Esophagus muscularis mucosa (tissue), 4 donors: ENCODE measurements around the gene TRPV6. TPM values are rescaled to one million over a fixed set of nuclear protein-coding genes. Genes with fewer than 3 reads are reported as not detected.

Experiments used
- DNase-seq: peaks from one replicate; pipeline ENCODE4 v3.0.0-alpha.2; 2017; ENCODE audit errors: extremely low spot score
- H3K27ac ChIP-seq, 4 donors: fragments of 200-600 bp; sonication (generic); replicated peaks in 1 of 4; 1 replicate in 3 of 4; 2 replicates in 1 of 4; pipeline ENCODE4 v1.5.1; 2016 to 2019; ENCODE audit warnings: mild to moderate bottlenecking in 1 of 4
- H3K27me3 ChIP-seq, 4 donors: fragments of 200-600 bp; sonication (generic); one replicate each; pipeline versions ENCODE4 v1.5.1 to v1.6.0; 2016 to 2019
- H3K36me3 ChIP-seq, 4 donors: fragments of 200-600 bp; sonication (generic); one replicate each; pipeline ENCODE4 v1.5.1; 2016 to 2019
- H3K4me1 ChIP-seq, 4 donors: fragments of 200-600 bp; sonication (generic); one replicate each; pipeline ENCODE4 v1.5.1; 2016 to 2019
- H3K4me3 ChIP-seq, 4 donors: fragments of 200-600 bp; sonication (generic); 1 replicate in 2 of 4; 2 replicates in 2 of 4; pipeline ENCODE4 v1.5.1; 2016 to 2019; ENCODE audit warnings: mild to moderate bottlenecking in 4 of 4, moderate library complexity in 1 of 4
- H3K9me3 ChIP-seq, 4 donors: fragments of 200-600 bp; sonication (generic); 1 replicate in 3 of 4; 2 replicates in 1 of 4; pipeline ENCODE4 v1.5.1; 2016 to 2019
- CTCF ChIP-seq, 3 experiments: fragments of 200-600 bp in 2 of 3; fragments of 450-650 bp in 1 of 3; sonication (generic) in 2 of 3; IDR thresholded peaks; one replicate each; pipeline ENCODE4 v1.5.1; 2017 to 2019; ENCODE audit warnings: antibody characterized with exemption in 3 of 3, mild to moderate bottlenecking in 2 of 3, moderate library complexity in 1 of 3
- EP300 ChIP-seq: sonication (generic); formaldehyde crosslinking; IDR thresholded peaks from one replicate; pipeline ENCODE4 v1.6.1; 2017; ENCODE audit warnings: antibody characterized with exemption
- POLR2A ChIP-seq: fragments of 450-650 bp; IDR thresholded peaks from one replicate; pipeline ENCODE4 v1.6.1; 2017; ENCODE audit warnings: antibody characterized with exemption, moderate library complexity, mild to moderate bottlenecking, low read depth
- POLR2AphosphoS5 ChIP-seq, 2 donors: sonication (generic); formaldehyde crosslinking; IDR thresholded peaks; one replicate each; pipeline ENCODE4 v1.6.1; 2017; ENCODE audit warnings: antibody characterized with exemption in 2 of 2
- WGBS: methylation state at CpG from one replicate; pipeline ENCODE4 v1.1.5; 2018; 5-methylcytosine and 5-hydroxymethylcytosine counted together
- intact Hi-C: fragments of 100-400 bp; cut with DNase I; formaldehyde crosslinking; loops from one replicate; pipeline ENCODE4 v1.15.1; 2023
- total RNA-seq, 4 donors: library from RNA; depleted of rRNA; stranded (reverse); fragments of >200 nt; gene quantifications; one replicate each; pipeline versions ENCODE4 v1.1.0 to v1.2.1, GENCODE V29; 2016

TRPV6 gene
- total RNA-seq, 4 donors from 2014 or later, result not detected

- intact Hi-C loops, result no loop called here
- 81% methylated on average over 11 of the region's 14 CpGs for WGBS
- TF ChIP-seq POLR2AphosphoS5 (IDR thresholded peaks at IDR 0.05), result no peak
- Histone ChIP-seq H3K4me3 (no peak overlapping the region), H3K4me1 (peaks cover 0 to 4% (median 0%) of the 10 kb centered on the region in 4 donors), H3K27me3 (peaks cover 0 to 10% (median 0%) of the 10 kb centered on the region in 4 donors), H3K36me3 (peaks cover 0 to 25% (median 5%) of the 10 kb centered on the region in 4 donors), H3K27ac (no peak overlapping the region), H3K9me3 (no peaks in the 10 kb centered on the region)
- peak; percentile 82 for DNase-seq
Measured at GRCh38 chr7:142864980-142865747, 20.4 kb downstream of the TRPV6 start.

- Histone ChIP-seq H3K36me3 (peaks cover 0 to 25% (median 5%) of the 10 kb centered on the region in 4 donors), H3K27ac (no peak overlapping the region), H3K4me1 (peaks cover 0 to 10% (median 0%) of the 10 kb centered on the region in 4 donors), H3K27me3 (peaks cover 0 to 10% (median 0%) of the 10 kb centered on the region in 4 donors), H3K4me3 (no peak overlapping the region), H3K9me3 (no peaks in the 10 kb centered on the region)
- 88% methylated on average over 30 of the region's 37 CpGs for WGBS
- DNase-seq, result peak; percentile 81
- TF ChIP-seq EP300 (no peak), CTCF (IDR thresholded peaks at IDR 0.05) (no peak), POLR2A (no peak), POLR2AphosphoS5 (IDR thresholded peaks at IDR 0.05) (no peak)
- intact Hi-C loops, result no loop called here
Measured at GRCh38 chr7:142863891-142864685, 21.5 kb downstream of the TRPV6 start.

GRCh38 chr7:142862786-142863400 is 22.7 kb downstream of the TRPV6 start:
- Histone ChIP-seq H3K27ac (no peak overlapping the region), H3K4me3 (no peak overlapping the region), H3K27me3 (peaks cover 0 to 10% (median 0%) of the 10 kb centered on the region in 4 donors), H3K9me3 (no peaks in the 10 kb centered on the region), H3K4me1 (peaks cover 0 to 10% (median 0%) of the 10 kb centered on the region in 4 donors), H3K36me3 (peaks cover 0 to 25% (median 5%) of the 10 kb centered on the region in 4 donors)
- 82% methylated on average over 7 of the region's 7 CpGs for WGBS
- intact Hi-C loops, result no loop called here
- no peak for TF ChIP-seq EP300
- no peak for TF ChIP-seq POLR2A
- no peak for TF ChIP-seq CTCF (IDR thresholded peaks at IDR 0.05)
- TF ChIP-seq POLR2AphosphoS5 (IDR thresholded peaks at IDR 0.05), result no peak
- peak; percentile 81 for DNase-seq

- H3K4me3 ChIP-seq, result no peak overlapping the region
- H3K9me3 ChIP-seq, result no peaks in the 10 kb centered on the region
- WGBS, result 93% methylated on average over 4 of the region's 4 CpGs
- DNase-seq, result peak; percentile 45
- H3K27me3 ChIP-seq, result peaks cover 0 to 9% (median 0%) of the 10 kb centered on the region in 4 donors
- H3K4me1 ChIP-seq, result peaks cover 0 to 10% (median 0%) of the 10 kb centered on the region in 4 donors
- TF ChIP-seq CTCF (IDR thresholded peaks at IDR 0.05), result no peak
- TF ChIP-seq POLR2A, result no peak
- no peak for TF ChIP-seq EP300
- no peak for TF ChIP-seq POLR2AphosphoS5 (IDR thresholded peaks at IDR 0.05)
- H3K36me3 ChIP-seq, result peaks cover 0 to 25% (median 5%) of the 10 kb centered on the region in 4 donors
- intact Hi-C loops, result no loop called here
- no peak overlapping the region for H3K27ac ChIP-seq
Measured at GRCh38 chr7:142862351-142862750, 23.2 kb downstream of the TRPV6 start.
